Measurements from ENCODE around the gene GNPTAB.
"Not testable (repeated sequence)": the region's sequence is repeated elsewhere in the genome, so short reads cannot be mapped to it uniquely, and the experiment has no call there.

The GNPTAB gene

GRCh38 chr12:101838628-101839323, 8.0 kb upstream of the GNPTAB start:
- Mint-ChIP-seq H3K27ac (peak overlapping the region in 1 of 2 donors; percentile 83), H3K9me3 (no peaks in the 10 kb centered on the region), H3K27me3 (no peaks in the 10 kb centered on the region), H3K4me1 (ENCODE audit: low read depth in 2 of 2) (peaks cover 6 to 8% of the 10 kb centered on the region in 2 donors), H3K4me3 (peak overlapping the region; percentile 23 to 47), H3K36me3 (ENCODE audit: insufficient read depth) (peaks cover 13% of the 10 kb centered on the region)
- peak; percentile 77 for ATAC-seq (replicated peaks)
- no peak for DNase-seq

GRCh38 chr12:101832030-101832429, 1.3 kb upstream of the GNPTAB start:
- ATAC-seq (replicated peaks): no peak
- no peak for DNase-seq
- H3K4me3 Mint-ChIP-seq: no peak overlapping the region
- H3K27ac Mint-ChIP-seq: peak overlapping the region in 1 of 2 donors; percentile 35
- no peaks in the 10 kb centered on the region for H3K27me3 Mint-ChIP-seq
- peaks cover 20 to 33% of the 10 kb centered on the region in 2 donors for H3K4me1 Mint-ChIP-seq (ENCODE audit: low read depth in 2 of 2)
- H3K36me3 Mint-ChIP-seq (ENCODE audit: insufficient read depth): peaks cover 6% of the 10 kb centered on the region
- no peaks in the 10 kb centered on the region for H3K9me3 Mint-ChIP-seq

- peaks cover 6% of the 10 kb centered on the region for H3K36me3 Mint-ChIP-seq (ENCODE audit: insufficient read depth)
- DNase-seq (no peak), ATAC-seq (replicated peaks) (no peak)
- H3K27me3 Mint-ChIP-seq: no peaks in the 10 kb centered on the region
- peaks cover 26 to 51% of the 10 kb centered on the region in 2 donors for H3K4me1 Mint-ChIP-seq (ENCODE audit: low read depth in 2 of 2)
- no peaks in the 10 kb centered on the region for H3K9me3 Mint-ChIP-seq
- peak overlapping the region; percentile 87 to 96 for H3K27ac Mint-ChIP-seq
- peak overlapping the region; percentile 94 to 98 for H3K4me3 Mint-ChIP-seq
Measured at GRCh38 chr12:101829639-101830366, 956 bp downstream of the GNPTAB start.

- Mint-ChIP-seq H3K27me3 (no peaks in the 10 kb centered on the region), H3K27ac (peak overlapping the region; percentile 87 to 96), H3K4me1 (ENCODE audit: low read depth in 2 of 2) (peaks cover 31 to 59% of the 10 kb centered on the region in 2 donors), H3K9me3 (no peaks in the 10 kb centered on the region), H3K4me3 (peak overlapping the region; percentile 94 to 98), H3K36me3 (ENCODE audit: insufficient read depth) (peaks cover 6% of the 10 kb centered on the region)
- DNase-seq (no peak), ATAC-seq (replicated peaks) (no peak)
Measured at GRCh38 chr12:101828463-101829196, 2.1 kb downstream of the GNPTAB start.

GRCh38 chr12:101826766-101827368, 3.9 kb downstream of the GNPTAB start:
- H3K27ac Mint-ChIP-seq: peak overlapping the region in 1 of 2 donors; percentile 73
- no peak for DNase-seq

GRCh38 chr12:101824831-101825230, 5.9 kb downstream of the GNPTAB start:
- Mint-ChIP-seq H3K4me3 (peak overlapping the region in 1 of 2 donors; percentile 11), H3K36me3 (ENCODE audit: insufficient read depth) (peaks cover 8% of the 10 kb centered on the region), H3K4me1 (ENCODE audit: low read depth in 2 of 2) (peaks cover 49 to 81% of the 10 kb centered on the region in 2 donors), H3K9me3 (no peaks in the 10 kb centered on the region), H3K27ac (peak overlapping the region in 1 of 2 donors; percentile 90), H3K27me3 (no peaks in the 10 kb centered on the region)
- ATAC-seq (replicated peaks) (no peak), DNase-seq (no peak)

More at GRCh38 chr12:101826766-101827368, 3.9 kb downstream of the GNPTAB start:
- Mint-ChIP-seq H3K9me3 (no peaks in the 10 kb centered on the region), H3K4me1 (ENCODE audit: low read depth in 2 of 2) (peaks cover 41 to 77% of the 10 kb centered on the region in 2 donors), H3K4me3 (peak overlapping the region in 1 of 2 donors; percentile 8), H3K27me3 (no peaks in the 10 kb centered on the region), H3K36me3 (ENCODE audit: insufficient read depth) (peaks cover 6% of the 10 kb centered on the region)
- no peak for ATAC-seq (replicated peaks)

- DNase-seq (peak; percentile 66 to 71 (median 69)), ATAC-seq (replicated peaks) (peak; percentile 98)
- Mint-ChIP-seq H3K4me1 (ENCODE audit: low read depth in 2 of 2) (peaks cover 52 to 78% of the 10 kb centered on the region in 2 donors), H3K36me3 (ENCODE audit: insufficient read depth) (peaks cover 8% of the 10 kb centered on the region), H3K9me3 (no peaks in the 10 kb centered on the region), H3K27ac (peak overlapping the region; percentile 90 to 95), H3K27me3 (no peaks in the 10 kb centered on the region), H3K4me3 (peak overlapping the region; percentile 33 to 72)
Measured at GRCh38 chr12:101823891-101824290, 6.9 kb downstream of the GNPTAB start.

- no peaks in the 10 kb centered on the region for H3K27me3 Mint-ChIP-seq
- ATAC-seq (replicated peaks) (no peak), DNase-seq (no peak)
- peak overlapping the region; percentile 90 to 95 for H3K27ac Mint-ChIP-seq
- peak overlapping the region; percentile 33 to 60 for H3K4me3 Mint-ChIP-seq
- H3K4me1 Mint-ChIP-seq (ENCODE audit: low read depth in 2 of 2): peaks cover 47 to 73% of the 10 kb centered on the region in 2 donors
- H3K9me3 Mint-ChIP-seq: no peaks in the 10 kb centered on the region
- H3K36me3 Mint-ChIP-seq (ENCODE audit: insufficient read depth): peaks cover 8% of the 10 kb centered on the region
Measured at GRCh38 chr12:101823039-101823438, 7.7 kb downstream of the GNPTAB start.

GRCh38 chr12:101819467-101819866, 11.3 kb downstream of the GNPTAB start:
- DNase-seq (no peak), ATAC-seq (replicated peaks) (no peak)
- Mint-ChIP-seq H3K9me3 (no peaks in the 10 kb centered on the region), H3K36me3 (ENCODE audit: insufficient read depth) (peaks cover 8% of the 10 kb centered on the region), H3K27me3 (no peaks in the 10 kb centered on the region), H3K27ac (peak overlapping the region; percentile 15 to 60), H3K4me1 (ENCODE audit: low read depth in 2 of 2) (peaks cover 48 to 66% of the 10 kb centered on the region in 2 donors), H3K4me3 (no peak overlapping the region)

- H3K27ac Mint-ChIP-seq: peak overlapping the region in 1 of 2 donors; percentile 60
- DNase-seq; H3K4me3 Mint-ChIP-seq; H3K36me3 Mint-ChIP-seq (ENCODE audit: insufficient read depth); H3K27me3 Mint-ChIP-seq; H3K9me3 Mint-ChIP-seq; ATAC-seq (replicated peaks): not testable (repeated sequence)
- peaks cover 43 to 61% of the 10 kb centered on the region in 2 donors for H3K4me1 Mint-ChIP-seq (ENCODE audit: low read depth in 2 of 2)
Measured at GRCh38 chr12:101818689-101819088, 12.1 kb downstream of the GNPTAB start.

- Mint-ChIP-seq H3K36me3 (ENCODE audit: insufficient read depth) (peaks cover 2% of the 10 kb centered on the region), H3K27me3 (no peaks in the 10 kb centered on the region), H3K9me3 (no peaks in the 10 kb centered on the region), H3K4me1 (ENCODE audit: low read depth in 2 of 2) (peaks cover 26 to 47% of the 10 kb centered on the region in 2 donors), H3K4me3 (no peak overlapping the region), H3K27ac (no peak overlapping the region)
- DNase-seq (no peak), ATAC-seq (replicated peaks) (no peak)
Measured at GRCh38 chr12:101813117-101813516, 17.6 kb downstream of the GNPTAB start.

GRCh38 chr12:101812716-101813115, 18.0 kb downstream of the GNPTAB start:
- not testable (repeated sequence) for H3K9me3 Mint-ChIP-seq; H3K27ac Mint-ChIP-seq; H3K27me3 Mint-ChIP-seq; H3K36me3 Mint-ChIP-seq (ENCODE audit: insufficient read depth); DNase-seq; H3K4me3 Mint-ChIP-seq; ATAC-seq (replicated peaks)
- H3K4me1 Mint-ChIP-seq (ENCODE audit: low read depth in 2 of 2): peaks cover 25 to 47% of the 10 kb centered on the region in 2 donors

- H3K27me3 Mint-ChIP-seq; H3K36me3 Mint-ChIP-seq (ENCODE audit: insufficient read depth); DNase-seq; ATAC-seq (replicated peaks); H3K9me3 Mint-ChIP-seq; H3K4me3 Mint-ChIP-seq: not testable (repeated sequence)
- Mint-ChIP-seq H3K27ac (peak overlapping the region in 1 of 2 donors; percentile 64), H3K4me1 (ENCODE audit: low read depth in 2 of 2) (peaks cover 26 to 54% of the 10 kb centered on the region in 2 donors)
Measured at GRCh38 chr12:101811342-101811741, 19.4 kb downstream of the GNPTAB start.

Data from effector memory CD8-positive, alpha-beta T cell (primary cell).